ENCODE results near the gene SLC13A5.
"Not testable (repeated sequence)": the region's sequence is repeated elsewhere in the genome, so short reads cannot be mapped to it uniquely, and the experiment has no call there.

Gene SLC13A5

DNA sequence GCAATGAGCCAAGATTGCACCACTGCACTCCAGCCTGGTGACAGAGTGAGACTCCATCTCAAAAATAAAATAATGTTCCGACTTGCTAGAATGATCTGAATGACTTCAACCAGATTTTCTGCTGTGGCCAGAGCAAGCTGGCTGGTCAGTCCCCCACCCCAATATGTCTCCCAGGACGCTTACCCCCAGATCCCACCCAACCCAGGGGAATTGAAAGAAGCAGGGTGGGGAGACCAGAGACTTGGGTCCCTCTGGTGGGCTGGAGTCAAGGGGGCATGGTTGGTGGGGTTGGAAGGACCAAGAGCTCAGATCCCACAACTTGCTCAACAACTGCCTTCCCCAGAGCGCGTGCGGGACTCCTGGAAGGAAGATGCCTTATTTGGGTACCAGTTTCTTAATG, 54.8 kb downstream of the SLC13A5 start:
- DNase-seq: not testable (repeated sequence)

DNA sequence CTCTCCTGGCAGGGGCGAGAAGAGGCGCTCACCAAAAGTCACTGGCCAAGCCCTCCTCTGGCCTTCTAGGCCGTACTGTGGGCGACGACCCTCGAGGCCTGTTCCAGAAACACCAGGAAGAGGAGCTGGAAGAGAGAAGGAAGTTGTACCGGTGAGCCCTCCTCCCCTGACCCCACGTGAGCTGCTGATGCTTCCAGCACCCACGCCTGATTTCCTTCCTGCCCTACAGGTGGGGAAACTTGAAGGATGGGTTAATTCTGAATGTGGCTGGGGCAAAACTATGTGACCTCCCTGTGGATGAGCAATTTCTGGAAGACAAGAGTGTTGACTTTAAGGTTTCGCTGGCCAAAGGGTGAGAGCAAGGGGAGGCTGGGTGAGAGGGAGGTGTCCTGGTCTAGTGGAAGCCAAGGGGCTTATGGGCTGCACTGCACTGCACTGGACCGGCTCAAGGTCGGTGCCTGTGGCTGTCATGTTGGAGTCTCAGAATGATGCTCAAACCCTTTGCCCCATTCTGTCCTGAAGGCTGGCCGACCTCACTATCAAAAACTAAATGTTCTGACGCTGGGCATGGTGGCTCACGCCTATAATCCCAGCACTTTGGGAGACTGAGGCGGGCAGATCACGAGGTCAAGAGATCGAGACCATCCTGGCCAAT, 55.4 kb downstream of the SLC13A5 start:
- no peak for DNase-seq

DNA sequence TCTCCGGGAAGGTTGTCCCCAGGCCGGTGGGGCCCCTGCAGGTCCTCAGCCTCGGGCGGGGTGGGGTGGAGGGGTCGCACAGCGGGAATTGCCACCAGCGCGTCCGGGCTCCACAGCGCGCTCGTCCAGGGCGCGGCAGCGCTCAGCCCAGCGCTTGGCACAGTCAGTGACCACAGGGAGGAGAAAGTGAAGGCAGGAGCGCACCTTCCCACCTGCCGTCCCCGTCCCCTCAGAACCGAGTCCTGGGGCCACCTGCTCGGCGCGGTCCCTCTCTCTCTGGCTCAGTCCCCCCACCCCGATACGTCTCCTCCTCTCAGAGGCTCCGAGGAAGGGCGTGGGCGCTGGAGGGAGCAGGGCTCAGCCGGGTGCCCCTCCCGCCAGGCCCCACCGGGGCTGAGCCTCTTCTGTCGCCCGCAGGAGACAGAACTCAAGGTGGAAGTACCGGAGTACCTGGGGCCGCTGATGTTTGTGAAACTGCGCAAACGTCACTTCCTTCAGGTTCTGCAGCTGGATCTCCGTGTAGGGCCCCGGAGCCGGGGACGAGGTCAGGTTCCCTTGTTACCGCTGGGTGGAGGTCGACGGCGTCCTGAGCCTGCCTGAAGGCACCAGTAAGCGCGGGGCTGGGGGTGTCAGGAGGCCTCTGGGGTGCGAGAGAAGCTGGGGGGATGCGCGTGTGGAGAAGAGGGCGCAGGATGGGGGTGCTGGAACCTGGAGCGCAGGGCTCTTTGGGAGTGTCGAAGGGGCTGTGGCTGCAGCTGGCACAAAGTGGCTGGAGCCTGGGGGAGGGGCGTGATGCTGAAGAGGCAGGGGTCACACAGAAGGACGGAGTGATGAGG, 56.2 kb downstream of the SLC13A5 start:
- DNase-seq: not testable (repeated sequence)

DNA sequence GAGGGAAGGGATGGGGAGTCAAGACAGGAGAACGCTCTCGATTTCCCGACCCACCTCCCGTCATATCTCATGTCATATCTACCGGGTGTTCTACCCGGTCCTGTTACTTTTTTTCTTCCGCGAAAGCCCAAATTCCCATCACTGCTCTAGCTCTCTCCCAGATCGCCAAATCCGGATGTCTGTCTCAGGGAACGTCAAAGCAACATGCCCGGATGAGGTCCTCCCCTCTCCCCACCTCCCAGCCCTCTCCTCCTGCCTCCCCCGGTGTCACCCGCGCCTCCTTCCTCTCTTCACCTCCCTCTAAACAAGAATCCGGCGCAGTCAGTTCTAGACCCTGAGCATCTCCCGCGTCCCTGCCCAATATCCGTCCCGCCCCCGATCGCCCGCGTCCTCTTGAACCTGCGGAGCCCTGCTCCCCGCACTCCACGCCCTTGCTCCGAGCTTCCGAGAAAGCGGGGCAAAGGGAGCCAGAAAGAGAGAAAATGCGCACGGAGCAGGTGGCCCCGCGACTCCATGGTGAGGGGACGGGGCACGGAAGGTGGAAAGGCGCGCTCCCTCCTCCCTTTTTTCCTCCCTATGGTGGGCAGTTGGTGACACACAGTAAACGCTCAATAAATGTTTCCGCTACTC, 57.3 kb downstream of the SLC13A5 start:
- not testable (repeated sequence) for DNase-seq

DNA sequence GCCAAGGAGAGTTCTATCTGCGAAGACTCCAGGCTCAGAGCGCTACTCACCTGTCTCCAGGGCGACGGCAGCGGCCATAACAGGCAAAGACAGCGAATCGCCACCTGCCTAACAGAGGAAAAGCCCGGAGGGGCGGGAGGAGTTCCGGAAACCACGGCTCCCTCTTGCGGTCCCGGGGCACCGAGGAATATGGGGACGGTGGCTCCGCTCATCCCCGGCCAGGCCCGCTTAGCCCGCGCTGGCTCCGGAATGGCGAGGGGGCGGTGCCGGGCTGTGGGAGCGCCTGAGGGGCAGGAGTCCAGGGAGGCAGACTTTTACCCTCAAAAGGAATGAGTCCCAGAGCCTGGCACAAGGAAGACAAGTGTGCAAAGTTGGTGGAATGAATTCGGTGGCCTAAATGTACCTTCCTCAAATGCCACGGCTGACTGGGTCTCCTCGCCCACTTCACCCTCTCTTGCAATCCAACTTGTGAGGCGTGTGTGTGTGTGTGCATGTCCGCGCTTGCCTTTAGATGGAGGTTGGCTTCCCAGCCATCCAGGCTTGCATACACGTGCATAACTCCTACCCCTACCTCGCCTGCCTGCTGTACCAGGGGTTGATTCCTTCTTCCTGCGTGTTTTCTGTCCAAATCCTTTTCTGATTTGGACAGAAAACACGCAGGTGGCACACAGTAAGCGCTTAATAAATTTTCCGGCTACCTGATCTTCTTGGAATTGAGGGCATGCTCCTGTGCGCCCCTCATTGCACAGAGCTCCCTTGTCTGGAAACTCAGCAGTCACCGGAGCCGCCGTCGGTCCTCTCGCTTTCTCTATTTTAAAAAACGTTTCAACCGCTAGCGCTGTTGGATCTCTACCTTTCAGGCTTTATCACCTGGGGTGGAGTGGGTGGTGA, 58.1 kb downstream of the SLC13A5 start:
- DNase-seq: peak; percentile 61

DNA sequence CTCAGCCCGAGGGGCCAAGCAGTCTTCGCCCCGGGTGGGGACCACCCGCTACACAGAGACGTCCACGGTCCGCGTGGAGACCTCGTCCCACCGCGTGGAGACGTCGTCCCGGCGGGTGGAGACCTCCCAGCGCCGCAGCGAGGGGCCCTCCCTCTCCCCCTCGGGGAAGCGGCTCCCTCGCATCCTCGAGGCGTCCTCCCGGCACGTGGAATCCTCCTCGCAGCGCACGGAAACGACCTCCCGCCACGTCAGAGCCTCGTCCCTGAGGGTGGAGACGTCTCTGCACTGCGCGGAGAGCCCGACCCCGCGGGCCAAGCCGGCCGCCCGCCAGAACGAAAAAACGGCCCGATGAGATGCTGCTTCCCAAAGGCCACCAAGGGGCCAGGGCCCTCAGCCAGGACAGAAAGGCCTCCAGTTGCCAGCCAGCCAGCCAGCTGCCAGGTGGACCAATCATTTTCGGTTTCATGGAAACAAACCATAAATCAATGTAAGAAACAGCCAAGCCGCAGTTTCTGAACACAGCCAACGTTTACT, 61.2 kb downstream of the SLC13A5 start:
- DNase-seq: peak; percentile 20

DNA sequence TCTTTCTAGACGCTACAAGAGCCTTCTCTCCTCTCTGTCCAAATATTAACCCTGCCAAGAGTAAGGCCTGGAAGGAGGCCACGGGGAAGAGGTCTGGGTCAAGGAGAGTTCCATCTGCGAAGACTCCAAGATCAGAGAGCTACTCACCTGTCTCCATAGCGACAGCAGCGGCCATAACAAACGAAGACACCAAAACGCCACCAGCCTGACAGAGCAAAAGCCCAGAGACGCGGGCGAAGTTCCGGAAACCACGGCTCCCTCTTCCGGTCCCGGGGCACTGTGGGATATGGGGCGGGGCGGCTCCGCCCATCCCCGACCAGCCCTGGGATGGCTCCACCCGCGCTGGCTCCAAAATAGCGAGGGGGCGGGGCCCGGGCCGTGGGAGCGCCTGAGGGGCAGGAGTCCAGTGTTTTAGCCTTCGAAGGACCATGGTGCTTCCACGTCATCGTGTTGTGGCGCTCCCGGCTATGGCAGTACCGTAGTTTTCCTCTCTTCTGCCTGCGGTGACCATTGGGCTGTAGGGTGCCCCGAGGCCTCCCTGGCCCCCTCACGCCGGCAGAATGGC, 61.7 kb downstream of the SLC13A5 start, which contains the start of the genes C17orf100 and MED31:
TSS of gene C17orf100 (plus strand) at position 409 of the 565 bp plus-strand sequence. CDS start at position 561, 152 bp downstream.
TSS of gene MED31 (minus strand) at position 252 of the 565 bp plus-strand sequence. CDS start at position 175, 77 bp downstream.
- DNase-seq: peak; percentile 88

DNA sequence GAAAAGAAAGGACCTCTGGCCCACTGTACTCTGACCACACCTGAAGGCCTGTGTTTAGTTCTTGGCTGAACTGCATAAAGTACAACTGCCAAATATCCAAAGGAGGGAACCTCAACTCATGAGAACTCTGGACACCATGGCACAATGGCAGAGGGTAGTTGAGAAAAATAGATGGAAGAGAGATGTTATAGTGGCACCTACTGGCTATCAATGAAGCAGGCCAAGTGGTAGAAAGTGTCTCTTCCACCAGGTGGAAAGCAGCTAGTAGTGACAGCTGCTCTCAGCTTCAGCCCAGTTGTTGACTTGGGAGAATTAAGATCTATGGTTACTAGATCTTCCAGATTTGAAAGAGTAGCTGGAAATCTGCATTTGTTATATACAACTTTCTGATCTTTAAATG, 65.0 kb downstream of the SLC13A5 start:
- DNase-seq: peak; percentile 32

DNA sequence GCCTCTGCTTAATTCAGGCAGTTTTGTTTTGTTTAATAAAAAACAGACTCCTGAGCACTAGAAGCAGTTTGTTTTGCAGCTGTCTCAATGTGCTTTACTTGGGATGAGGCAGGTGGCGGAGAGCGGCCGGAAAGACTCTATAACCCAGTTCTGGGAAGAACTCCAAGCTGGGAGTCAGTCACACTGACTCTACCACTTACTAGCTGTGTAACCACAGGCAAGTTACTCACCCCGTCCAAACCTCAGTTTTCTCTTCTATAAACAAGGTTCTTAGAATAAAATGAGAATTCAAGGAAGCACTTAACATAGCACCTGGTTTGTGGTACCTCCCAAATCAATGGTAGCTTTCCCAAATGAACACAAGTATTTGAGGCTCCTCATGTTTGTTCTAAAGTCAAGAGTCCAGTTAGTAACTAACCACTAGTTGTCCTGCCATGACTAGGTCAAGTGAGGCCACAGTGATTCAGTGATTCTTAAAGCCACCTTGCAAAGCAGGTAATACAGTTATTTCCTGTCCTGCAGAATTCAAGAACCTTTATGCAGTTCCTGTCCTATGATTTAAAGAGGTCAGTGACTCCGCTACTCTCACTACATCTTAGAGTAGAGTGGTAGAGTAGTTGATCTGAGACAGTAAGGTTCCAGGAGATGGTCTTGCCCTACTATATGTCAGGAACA, 69.6 kb downstream of the SLC13A5 start:
- no peak for DNase-seq

DNA sequence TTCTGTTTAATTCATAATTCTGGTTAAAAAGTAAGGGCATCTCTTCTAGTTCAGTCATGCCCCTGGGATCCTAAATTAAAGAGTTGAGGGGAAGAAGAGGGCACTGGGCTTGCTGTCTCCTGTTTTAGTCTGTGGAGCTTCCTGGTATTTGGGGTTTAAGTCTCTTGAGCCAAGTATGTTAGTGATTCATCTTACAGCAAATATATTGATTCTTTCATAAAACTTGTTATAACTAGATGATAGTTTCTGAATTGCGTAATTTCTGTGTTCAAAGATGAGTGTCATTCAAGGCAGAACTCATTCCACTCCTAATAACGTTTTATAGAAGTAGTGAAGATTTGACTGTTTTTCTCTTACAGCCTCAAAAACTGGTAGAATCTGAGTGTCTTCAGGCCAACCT, 70.6 kb downstream of the SLC13A5 start:
- DNase-seq: no peak

DNA sequence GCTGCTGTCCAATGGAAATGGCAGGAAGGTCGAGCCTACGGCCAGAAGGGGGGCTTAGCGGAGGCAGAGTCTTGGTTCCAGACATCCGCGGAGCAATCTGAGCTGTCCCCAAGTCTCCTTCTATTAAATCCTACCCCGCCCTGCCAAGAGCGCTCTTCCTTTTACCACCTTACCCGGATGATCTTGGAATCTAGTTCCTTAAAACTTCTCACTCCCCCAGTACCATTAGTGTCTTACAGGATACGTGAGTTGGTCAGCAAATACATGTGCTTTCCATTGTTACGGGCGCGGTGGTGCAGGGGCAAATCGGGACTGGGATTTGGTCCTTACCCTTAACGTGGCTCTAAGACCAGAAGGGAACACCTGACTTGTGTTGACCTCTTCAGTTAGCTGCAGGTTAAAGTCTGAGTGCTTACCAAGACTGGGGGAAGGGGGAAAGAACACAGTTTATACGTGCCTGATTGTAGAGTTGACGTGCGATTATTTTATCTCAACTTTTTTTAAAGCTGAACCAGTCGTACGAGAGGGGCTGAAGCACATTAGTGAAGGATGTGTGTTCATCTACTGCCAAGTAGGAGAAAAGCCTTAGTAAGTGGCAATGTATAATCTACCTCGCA, 71.8 kb downstream of the SLC13A5 start:
- peak; percentile 57 for DNase-seq

DNA sequence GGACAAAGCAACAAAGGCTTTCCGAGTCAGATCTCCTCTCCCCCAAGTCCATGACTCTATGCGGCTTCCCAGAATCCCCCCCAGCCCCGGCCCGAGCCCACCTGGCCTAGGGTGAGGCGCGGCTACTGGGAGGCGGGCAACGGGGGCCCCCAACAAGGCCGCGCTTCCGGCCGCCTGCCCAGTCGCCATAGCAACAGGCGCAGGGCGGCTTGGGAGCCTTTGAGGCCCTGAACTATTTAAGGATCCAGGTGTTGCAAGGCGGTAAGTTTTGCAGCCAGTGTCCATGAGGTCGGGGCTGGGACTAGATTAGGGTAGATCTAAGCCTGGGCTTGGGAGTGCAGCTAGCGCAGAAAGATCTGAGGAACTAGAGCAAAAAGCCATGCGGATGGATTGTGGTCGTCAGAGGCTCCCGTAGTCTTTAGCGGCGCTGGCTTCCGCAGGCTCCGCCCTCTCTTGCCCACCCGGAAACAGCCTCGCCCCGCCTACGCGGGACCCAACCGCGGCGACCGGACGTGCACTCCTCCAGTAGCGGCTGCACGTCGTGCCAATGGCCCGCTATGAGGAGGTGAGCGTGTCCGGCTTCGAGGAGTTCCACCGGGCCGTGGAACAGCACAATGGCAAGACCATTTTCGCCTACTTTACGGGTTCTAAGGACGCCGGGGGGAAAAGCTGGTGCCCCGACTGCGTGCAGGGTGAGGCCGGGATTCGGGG, 72.5 kb downstream of the SLC13A5 start, which contains the start of the genes KIAA0753 and TXNDC17:
TSS of gene KIAA0753 (minus strand) at position 176 of the 711 bp plus-strand sequence. CDS start 5,608 bp downstream, outside the sequence.
TSS of gene TXNDC17 (plus strand) at position 525 of the 711 bp plus-strand sequence. CDS start at position 548, 23 bp downstream.
- peak; percentile 90 for DNase-seq

DNA sequence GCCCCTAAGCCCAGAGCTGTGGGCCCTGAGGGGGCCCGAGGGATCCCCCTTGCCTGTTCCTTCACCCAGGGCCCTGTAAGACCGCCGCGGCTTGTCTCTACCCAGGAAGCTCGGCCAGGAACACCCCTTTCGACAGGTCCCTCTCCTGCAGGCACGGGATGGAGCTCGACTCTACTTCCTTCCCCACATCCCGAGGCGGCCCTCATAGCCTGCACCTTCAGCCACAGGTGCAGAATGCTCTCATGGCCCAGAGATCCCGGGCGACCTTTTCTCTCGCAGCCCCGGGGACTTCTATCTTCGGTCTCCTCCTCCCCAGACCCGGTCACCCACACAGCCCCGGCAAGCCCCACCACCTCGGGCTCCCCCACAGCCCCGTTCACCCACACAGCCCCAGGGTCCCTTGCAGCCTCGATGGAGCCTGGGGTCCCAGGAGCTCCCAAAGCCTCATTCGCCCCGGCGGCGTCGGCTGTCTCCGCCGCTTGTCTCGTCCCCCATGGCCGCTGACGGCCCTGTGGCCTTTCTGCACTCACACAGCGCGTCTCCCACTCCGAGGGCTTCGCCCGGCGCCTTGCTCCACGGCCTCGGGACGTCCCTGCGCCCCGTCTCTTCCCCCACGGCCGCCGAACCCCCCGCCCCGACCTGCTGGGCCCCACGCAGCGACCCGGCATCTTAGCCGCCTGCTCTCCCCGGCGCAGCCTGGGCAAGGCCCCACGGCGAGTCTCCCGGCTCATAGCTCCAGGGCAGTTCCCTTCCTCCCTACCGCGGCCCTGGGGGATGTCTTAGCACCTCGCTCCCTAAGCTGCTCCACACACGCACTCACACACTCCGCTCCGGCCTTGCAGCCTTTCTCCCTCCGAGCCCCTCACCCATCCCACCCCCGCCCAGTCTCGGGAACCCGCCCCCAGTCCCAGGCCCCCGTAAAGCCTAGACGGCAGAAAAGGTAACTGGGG, 73.3 kb downstream of the SLC13A5 start:
- no peak for DNase-seq

DNA sequence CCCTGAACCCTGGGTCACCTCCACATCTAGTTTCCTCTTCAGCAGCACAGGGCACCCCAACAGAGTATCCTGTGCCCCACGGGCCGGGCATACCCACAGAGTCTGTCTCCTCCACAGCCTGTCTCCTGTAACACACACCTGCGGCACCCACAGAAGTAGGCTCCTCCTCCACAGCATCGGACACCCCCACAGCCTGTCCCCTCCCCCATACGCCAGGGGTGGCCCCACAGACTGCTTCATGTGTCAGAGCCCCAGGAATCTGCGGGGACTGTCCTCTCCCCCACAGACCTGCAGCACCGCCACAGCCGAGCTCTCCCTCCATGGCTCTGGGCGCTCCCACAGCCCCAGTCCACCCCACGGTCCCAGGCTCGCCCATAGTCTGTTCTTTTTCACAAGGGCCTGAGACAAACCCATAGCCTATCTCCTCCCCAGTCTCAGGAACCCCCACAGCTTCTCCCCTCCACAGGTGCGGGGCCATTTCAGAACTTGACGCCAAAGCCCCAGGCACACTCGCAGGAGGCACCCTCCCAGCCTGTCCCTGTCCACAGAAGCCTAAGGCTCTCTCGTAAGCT, 74.1 kb downstream of the SLC13A5 start:
- DNase-seq: no peak

DNA sequence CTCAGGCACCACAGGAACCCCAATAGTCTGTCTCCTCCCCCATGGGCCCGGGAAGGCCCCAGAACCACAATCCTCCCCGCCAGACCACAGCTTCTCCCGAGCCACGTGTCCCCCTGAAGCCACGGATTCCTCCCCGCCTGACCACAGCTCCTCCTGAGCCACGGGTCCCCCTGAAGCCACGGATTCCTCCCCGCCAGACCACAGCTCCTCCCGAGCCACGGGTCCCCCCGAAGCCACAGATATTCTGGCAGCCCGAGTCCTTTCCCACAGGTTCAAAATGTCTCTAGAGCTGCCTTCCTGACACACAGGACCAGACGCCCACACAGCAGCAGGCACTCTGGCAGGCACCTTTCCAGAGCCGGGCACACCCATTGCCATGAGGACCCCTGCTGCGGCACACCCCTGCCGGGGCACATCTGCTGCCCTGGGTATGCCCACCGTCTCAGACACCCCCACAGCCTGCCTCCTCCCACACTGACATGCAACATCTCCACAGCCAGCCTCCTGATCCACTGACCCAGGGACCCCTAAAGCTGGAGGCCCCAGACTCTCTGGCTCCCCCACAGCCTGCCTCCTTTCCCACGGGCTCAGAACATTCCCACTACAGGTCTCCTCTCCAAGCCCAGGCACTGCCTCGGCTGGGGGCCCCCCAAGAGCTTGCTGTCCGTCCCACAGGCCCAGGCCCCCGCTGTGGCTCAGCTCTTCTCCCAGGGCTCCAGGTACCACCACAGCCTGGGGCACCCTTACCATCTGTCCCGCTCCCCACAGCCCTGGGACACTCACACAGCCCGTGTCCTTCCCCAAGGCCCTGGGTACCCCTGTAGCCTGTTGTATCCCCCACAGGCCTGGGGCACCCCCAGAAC, 74.9 kb downstream of the SLC13A5 start:
- no peak for DNase-seq

DNA sequence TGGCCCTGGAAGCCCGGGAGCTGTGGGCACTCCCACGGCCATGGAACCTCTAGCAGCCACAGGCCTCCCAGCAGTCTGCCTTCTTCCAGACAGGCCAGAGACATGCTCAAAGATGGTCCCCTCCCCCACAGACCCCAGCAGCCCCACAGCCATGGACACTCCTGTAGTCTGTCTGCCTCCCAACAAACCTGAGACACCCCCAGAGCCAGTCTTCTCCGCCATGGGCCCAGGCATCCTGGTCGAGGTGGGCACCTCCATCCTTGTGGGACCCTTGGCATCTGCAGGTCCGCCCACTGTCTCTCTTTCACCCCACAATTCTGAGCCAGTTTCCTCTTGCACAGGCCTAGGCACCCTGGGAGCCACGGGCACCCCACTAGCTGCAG, 75.7 kb downstream of the SLC13A5 start:
- DNase-seq: no peak
